Gastrocnemius medialis (tissue), 4 donors: Measurements from ENCODE around the gene IL1RL1. TPM values are rescaled to one million over a fixed set of nuclear protein-coding genes. Genes with fewer than 3 reads are reported as not detected.

ENCODE experiments used
- ATAC-seq, 2 donors: fragments of 150-250 bp; one replicate each; pipeline ENCODE4 v1.9.1; 2016
- DNase-seq, 2 donors: peaks; one replicate each; pipeline ENCODE4 v3.0.0-alpha.2; 2019
- H3K27ac ChIP-seq, 4 donors: fragments of 200-600 bp; sonication (generic); 1 replicate in 1 of 4; 2 replicates in 3 of 4; pipeline ENCODE4 v1.5.1; 2016 to 2018; ENCODE audit warnings: mild to moderate bottlenecking in 2 of 4, moderate library complexity in 1 of 4
- H3K27me3 ChIP-seq, 3 donors: fragments of 200-600 bp; sonication (generic) in 2 of 3; 1 replicate in 1 of 3; 2 replicates in 2 of 3; pipeline versions ENCODE4 v1.5.1 to v1.6.0; 2016 to 2019; ENCODE audit warnings: mild to moderate bottlenecking in 1 of 3, moderate library complexity in 1 of 3
- H3K36me3 ChIP-seq, 2 donors: fragments of 200-600 bp; sonication (generic) in 1 of 2; one replicate each; pipeline ENCODE4 v1.5.1; 2017 to 2018
- H3K4me1 ChIP-seq, 2 donors: fragments of 200-600 bp; sonication (generic) in 1 of 2; one replicate each; pipeline ENCODE4 v1.5.1; 2016 to 2017; ENCODE audit warnings: mild to moderate bottlenecking in 2 of 2
- H3K4me3 ChIP-seq, 4 donors: fragments of 200-600 bp; sonication (generic) in 3 of 4; 1 replicate in 1 of 4; 2 replicates in 3 of 4; pipeline ENCODE4 v1.5.1; 2016 to 2019; ENCODE audit warnings: mild to moderate bottlenecking in 2 of 4
- H3K9me3 ChIP-seq, 3 donors: fragments of 200-600 bp; sonication (generic) in 2 of 3; 1 replicate in 1 of 3; 2 replicates in 2 of 3; pipeline ENCODE4 v1.5.1; 2016 to 2019
- POLR2A ChIP-seq, 2 donors: fragments of 450-650 bp; IDR thresholded peaks; one replicate each; pipeline ENCODE4 v1.6.1; 2017; ENCODE audit warnings: antibody characterized with exemption in 2 of 2, mild to moderate bottlenecking in 2 of 2, moderate library complexity in 2 of 2
- in situ Hi-C, 4 donors: fragments of 200-750 bp; cut with MboI; loops; one replicate each; pipeline versions ENCODE4 v1.15.0 to v1.8.0; 2017; ENCODE audit warnings: low sequenced_read_pairs in 4 of 4
- intact Hi-C: fragments of 100-400 bp; cut with DNase I; formaldehyde crosslinking; loops from one replicate; pipeline ENCODE4 v1.15.1; 2023; ENCODE audit warnings: low total_unique reads
- total RNA-seq, 4 donors: library from RNA; depleted of rRNA; stranded (reverse); fragments of >200 nt; gene quantifications; one replicate each; pipeline versions ENCODE4 v1.1.0 to v1.2.3, GENCODE V29; 2016
- TF ChIP-seq, protein P1 (sequence below), 5 experiments: fragments of 450-650 bp in 3 of 5; fragments of 200-600 bp in 2 of 5; sonication (generic) in 2 of 5; IDR thresholded peaks in 4 of 5; conservative IDR thresholded peaks in 1 of 5; 1 replicate in 4 of 5; 2 replicates in 1 of 5; pipeline ENCODE4 v1.5.1; 2016 to 2019; ENCODE audit warnings: antibody characterized with exemption in 5 of 5, mild to moderate bottlenecking in 3 of 5, moderate library complexity in 3 of 5

Gene IL1RL1
- total RNA-seq, 4 donors from 2014 or later = 0.82 to 6.8 (median 2.7) TPM

DNA sequence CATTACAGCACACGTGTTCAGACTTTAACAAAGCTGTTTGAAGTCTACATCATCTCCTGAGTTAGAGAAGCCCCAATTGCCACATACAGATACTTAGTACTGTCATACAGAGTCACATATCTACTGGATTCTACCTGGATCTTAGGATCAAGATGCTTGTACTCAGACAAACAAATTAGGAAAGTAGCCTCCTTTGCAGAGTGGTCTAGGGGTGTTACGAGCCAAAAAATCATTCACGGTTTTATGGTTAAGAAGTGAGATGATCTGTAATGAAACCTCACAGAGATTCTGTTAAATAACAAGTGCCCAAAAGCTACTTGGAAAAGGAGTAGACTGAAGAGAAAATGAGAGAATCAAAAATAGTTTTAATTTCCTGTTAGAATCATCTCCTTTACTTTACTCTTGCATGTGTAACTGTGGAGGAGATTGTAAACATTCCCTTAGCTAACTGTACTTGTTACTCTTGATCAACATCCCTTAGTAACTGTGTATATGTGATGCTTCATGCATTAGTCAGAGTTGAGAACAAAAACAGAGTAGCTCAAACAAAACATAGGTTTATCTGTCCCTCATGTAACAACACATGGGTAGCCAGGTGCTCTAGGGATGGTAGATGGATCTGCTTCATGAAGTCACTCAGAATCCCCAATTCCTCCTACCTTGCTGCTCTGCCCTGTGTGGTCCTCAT is 16.4 kb upstream of the IL1RL1 start:
- H3K4me3 ChIP-seq = no peak overlapping the region
- TF ChIP-seq, protein P1, sequence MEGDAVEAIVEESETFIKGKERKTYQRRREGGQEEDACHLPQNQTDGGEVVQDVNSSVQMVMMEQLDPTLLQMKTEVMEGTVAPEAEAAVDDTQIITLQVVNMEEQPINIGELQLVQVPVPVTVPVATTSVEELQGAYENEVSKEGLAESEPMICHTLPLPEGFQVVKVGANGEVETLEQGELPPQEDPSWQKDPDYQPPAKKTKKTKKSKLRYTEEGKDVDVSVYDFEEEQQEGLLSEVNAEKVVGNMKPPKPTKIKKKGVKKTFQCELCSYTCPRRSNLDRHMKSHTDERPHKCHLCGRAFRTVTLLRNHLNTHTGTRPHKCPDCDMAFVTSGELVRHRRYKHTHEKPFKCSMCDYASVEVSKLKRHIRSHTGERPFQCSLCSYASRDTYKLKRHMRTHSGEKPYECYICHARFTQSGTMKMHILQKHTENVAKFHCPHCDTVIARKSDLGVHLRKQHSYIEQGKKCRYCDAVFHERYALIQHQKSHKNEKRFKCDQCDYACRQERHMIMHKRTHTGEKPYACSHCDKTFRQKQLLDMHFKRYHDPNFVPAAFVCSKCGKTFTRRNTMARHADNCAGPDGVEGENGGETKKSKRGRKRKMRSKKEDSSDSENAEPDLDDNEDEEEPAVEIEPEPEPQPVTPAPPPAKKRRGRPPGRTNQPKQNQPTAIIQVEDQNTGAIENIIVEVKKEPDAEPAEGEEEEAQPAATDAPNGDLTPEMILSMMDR (IDR thresholded peaks at IDR 0.05 in 4 of 5, conservative IDR thresholded peaks at IDR 0.05 in 1 of 5) = no peak
- no peak for TF ChIP-seq POLR2A (IDR thresholded peaks at IDR 0.05)
- in situ Hi-C loops (loop anchor here in 1 of 4 donors (25.0 kb wide), 1 partner anchor 142 kb away; no protein-coding TSS in a partner anchor), intact Hi-C loops (no loop called here)
- no peaks in the 10 kb centered on the region for H3K27me3 ChIP-seq
- no peak for DNase-seq
- ATAC-seq = no peak
- peaks cover 0 to 5% of the 10 kb centered on the region in 2 donors for H3K4me1 ChIP-seq
- H3K36me3 ChIP-seq = no peaks in the 10 kb centered on the region
- H3K9me3 ChIP-seq = no peaks in the 10 kb centered on the region
- no peak overlapping the region for H3K27ac ChIP-seq

DNA sequence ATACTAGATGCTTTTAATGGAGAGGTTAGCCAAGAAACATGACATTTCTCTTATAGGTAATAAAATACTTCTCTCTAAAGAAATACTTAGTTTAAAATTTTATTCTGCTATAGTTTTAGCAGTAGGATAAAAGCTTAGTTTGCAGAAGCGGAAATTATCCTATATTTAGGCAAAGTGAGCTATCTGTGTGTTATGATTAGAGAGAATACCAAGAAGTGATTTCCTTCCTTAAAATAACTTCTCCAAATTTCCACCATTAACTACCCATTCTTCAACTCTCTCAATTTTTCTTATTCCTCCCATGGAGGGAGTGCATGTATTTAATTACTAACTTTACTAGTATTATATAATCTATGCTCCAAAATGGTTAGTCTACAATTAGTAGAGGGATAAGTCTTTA is 15.8 kb upstream of the IL1RL1 start:
- Histone ChIP-seq H3K9me3 (no peaks in the 10 kb centered on the region), H3K4me3 (no peak overlapping the region), H3K4me1 (peaks cover 0 to 9% of the 10 kb centered on the region in 2 donors), H3K36me3 (no peaks in the 10 kb centered on the region), H3K27me3 (no peaks in the 10 kb centered on the region), H3K27ac (no peak overlapping the region)
- in situ Hi-C loops (loop anchor here in 1 of 4 donors (25.0 kb wide), 1 partner anchor 142 kb away; no protein-coding TSS in a partner anchor), intact Hi-C loops (no loop called here)
- TF ChIP-seq POLR2A (IDR thresholded peaks at IDR 0.05) = no peak
- TF ChIP-seq, protein P1 (IDR thresholded peaks at IDR 0.05 in 4 of 5, conservative IDR thresholded peaks at IDR 0.05 in 1 of 5) = no peak
- ATAC-seq = no peak
- DNase-seq = no peak

DNA sequence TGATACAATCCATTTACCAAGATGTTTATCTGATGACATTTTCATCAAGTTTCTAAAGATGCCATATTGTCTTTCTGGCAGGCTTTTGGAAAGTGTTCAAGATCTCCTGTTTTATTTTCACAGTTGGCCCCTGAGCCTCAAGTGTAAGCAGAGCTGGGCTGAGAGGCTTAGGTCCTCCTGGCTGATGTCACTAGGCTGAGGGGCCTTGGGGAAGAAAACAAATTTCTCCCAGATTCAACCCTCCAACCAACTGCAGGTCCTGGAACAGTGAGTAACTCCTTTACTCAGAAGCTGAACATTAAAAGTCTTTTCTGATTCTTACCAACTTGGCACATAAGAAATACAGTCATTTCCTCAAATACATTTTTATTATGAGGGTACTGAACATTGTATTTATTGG is 14.9 kb upstream of the IL1RL1 start:
- TF ChIP-seq POLR2A (IDR thresholded peaks at IDR 0.05) = no peak
- TF ChIP-seq, protein P1 (IDR thresholded peaks at IDR 0.05 in 4 of 5, conservative IDR thresholded peaks at IDR 0.05 in 1 of 5) = no peak
- no peaks in the 10 kb centered on the region for H3K36me3 ChIP-seq
- no peak overlapping the region for H3K4me3 ChIP-seq
- in situ Hi-C loops (loop anchor here in 1 of 4 donors (25.0 kb wide), 1 partner anchor 141 kb away; no protein-coding TSS in a partner anchor), intact Hi-C loops (no loop called here)
- no peaks in the 10 kb centered on the region for H3K27me3 ChIP-seq
- H3K4me1 ChIP-seq = peaks cover 0 to 9% of the 10 kb centered on the region in 2 donors
- H3K27ac ChIP-seq = no peak overlapping the region
- no peak for DNase-seq
- no peaks in the 10 kb centered on the region for H3K9me3 ChIP-seq
- no peak for ATAC-seq

DNA sequence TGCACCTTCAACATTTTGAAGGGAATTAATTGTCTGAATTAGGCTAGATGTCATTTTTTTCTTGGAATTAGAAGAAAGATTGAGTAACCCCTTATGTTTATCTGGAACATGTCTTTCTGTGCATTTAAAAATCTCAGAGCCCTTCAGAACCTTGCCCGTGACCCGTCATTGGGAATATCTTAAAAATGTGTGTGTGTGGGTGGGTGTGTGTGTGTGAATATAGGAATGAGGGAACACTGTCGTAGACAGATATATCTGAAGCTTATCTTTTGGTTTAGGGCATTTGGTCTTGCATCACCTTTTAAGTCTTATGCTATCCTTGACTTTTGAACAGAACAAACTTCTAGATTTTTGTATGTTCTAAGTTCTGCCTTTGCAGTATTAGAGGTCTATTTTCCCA is 13.5 kb upstream of the IL1RL1 start:
- no peaks in the 10 kb centered on the region for H3K36me3 ChIP-seq
- in situ Hi-C loops (loop anchor here in 1 of 4 donors (25.0 kb wide), 1 partner anchor 139 kb away; no protein-coding TSS in a partner anchor), intact Hi-C loops (no loop called here)
- H3K27ac ChIP-seq = no peak overlapping the region
- no peak for TF ChIP-seq POLR2A (IDR thresholded peaks at IDR 0.05)
- TF ChIP-seq, protein P1 (IDR thresholded peaks at IDR 0.05 in 4 of 5, conservative IDR thresholded peaks at IDR 0.05 in 1 of 5) = no peak
- H3K27me3 ChIP-seq = no peaks in the 10 kb centered on the region
- H3K9me3 ChIP-seq = no peaks in the 10 kb centered on the region
- H3K4me1 ChIP-seq = peaks cover 0 to 9% of the 10 kb centered on the region in 2 donors
- no peak for ATAC-seq
- no peak for DNase-seq
- no peak overlapping the region for H3K4me3 ChIP-seq
